BJ (cell line): ENCODE results near the gene DENND2A. TPM values are rescaled to one million over a fixed set of nuclear protein-coding genes. Genes with fewer than 3 reads are reported as not detected.
"Not testable (repeated sequence)": the region's sequence is repeated elsewhere in the genome, so short reads cannot be mapped to it uniquely, and the experiment has no call there.

Experiments
- CTCF ChIA-PET: fragments of 350-600 bp; formaldehyde crosslinking; extraction: SDS; loops from one replicate; lab custom pipeline; 2021; ENCODE audit warnings: antibody characterized with exemption, inconsistent platforms; lab: Yijun Ruan, JAX
- POLR2A ChIA-PET: fragments of 300-600 bp; sonication (Branson Sonifier 250); formaldehyde crosslinking; extraction: SDS; loops from one replicate; lab custom pipeline; 2021; ENCODE audit warnings: antibody characterized with exemption; lab: Charles Lee
- DNase-seq: peaks from one replicate; pipeline ENCODE4 v3.0.0-alpha.2; 2011; ENCODE audit warnings: low read depth
- H3K27me3 ChIP-seq: 2 replicates; pipeline ENCODE4 v1.6.0; 2011; ENCODE audit warnings: low read length; ENCODE audit not compliant: control insufficient read depth, insufficient read depth
- H3K36me3 ChIP-seq: 2 replicates; pipeline ENCODE4 v1.5.1; 2011; ENCODE audit warnings: low read length; ENCODE audit not compliant: control insufficient read depth, insufficient read depth
- H3K4me3 ChIP-seq: 2 replicates; pipeline ENCODE4 v1.5.1; 2011; ENCODE audit warnings: low read depth, mild to moderate bottlenecking, control low read depth, low read length
- CTCF ChIP-seq: IDR thresholded peaks from 2 replicates; pipeline ENCODE4 v1.5.1; 2011; ENCODE audit warnings: low read depth, mild to moderate bottlenecking, control low read depth, inconsistent platforms, low read length, moderate library complexity; ENCODE audit not compliant: insufficient read depth
- polyA plus RNA-seq: library from polyadenylated mRNA; depleted of rRNA; stranded (reverse); fragments of >200 nt; gene quantifications from 2 replicates; pipeline ENCODE4 v1.2.3, GENCODE V29; 2011

DENND2A gene
- polyA plus RNA-seq, 1 experiment = 3.3 TPM

GRCh38 chr7:140669352-140669751 lies 28.7 kb upstream of the DENND2A start:
- Histone ChIP-seq H3K27me3 (peaks cover 3% of the 10 kb centered on the region), H3K4me3 (no peak overlapping the region), H3K36me3 (no peaks in the 10 kb centered on the region)
- no peak for TF ChIP-seq CTCF
- ChIA-PET CTCF (interaction anchor here (0.6 to 2.1 kb wide), 3 partner anchors 9 to 151 kb away, joined by 3 to 9 read pairs (median 4); no protein-coding TSS in a partner anchor), POLR2A (interaction anchor here (0.7 to 0.8 kb wide), 2 partner anchors 147 to 1032 kb away, joined by 4 to 9 read pairs; no protein-coding TSS in a partner anchor)
- DNase-seq = no peak

GRCh38 chr7:140668641-140669040 lies 28.0 kb upstream of the DENND2A start:
- no peak for TF ChIP-seq CTCF
- ChIA-PET CTCF (interaction anchor here (0.6 to 2.1 kb wide), 3 partner anchors 8 to 151 kb away, joined by 3 to 9 read pairs (median 4); no protein-coding TSS in a partner anchor), POLR2A (interaction anchor here (0.8 kb wide), 1 partner anchor 146 kb away, joined by 4 read pairs; no protein-coding TSS in a partner anchor)
- Histone ChIP-seq H3K4me3 (no peak overlapping the region), H3K27me3 (peaks cover 3% of the 10 kb centered on the region), H3K36me3 (no peaks in the 10 kb centered on the region)
- no peak for DNase-seq

GRCh38 chr7:140667476-140667875 lies 26.9 kb upstream of the DENND2A start:
- TF ChIP-seq CTCF = no peak
- DNase-seq = no peak
- ChIA-PET CTCF (no interaction called here), POLR2A (no interaction called here)
- Histone ChIP-seq H3K27me3 (peaks cover 3% of the 10 kb centered on the region), H3K4me3 (no peak overlapping the region), H3K36me3 (no peaks in the 10 kb centered on the region)

- CTCF ChIA-PET, POLR2A ChIA-PET: not testable (repeated sequence)
Observed at GRCh38 chr7:140662938-140663337, 22.3 kb upstream of the DENND2A start.

GRCh38 chr7:140661124-140661523 lies 20.5 kb upstream of the DENND2A start:
- ChIA-PET CTCF (interaction anchor here (0.9 to 3.7 kb wide), 6 partner anchors 9 to 350 kb away, joined by 3 to 12 read pairs (median 6); no protein-coding TSS in a partner anchor), POLR2A (interaction anchor here (0.6 kb wide), 1 partner anchor 323 kb away, joined by 3 read pairs; no protein-coding TSS in a partner anchor)
- H3K4me3 ChIP-seq = no peak overlapping the region
- TF ChIP-seq CTCF = peak; percentile 28; the same call in 1 of the 2 replicates
- H3K36me3 ChIP-seq = no peaks in the 10 kb centered on the region
- no peaks in the 10 kb centered on the region; the same call in 1 of the 2 replicates for H3K27me3 ChIP-seq
- DNase-seq = no peak

More at GRCh38 chr7:140662938-140663337, 22.3 kb upstream of the DENND2A start:
- not testable (repeated sequence) for H3K27me3 ChIP-seq, DNase-seq, H3K36me3 ChIP-seq, H3K4me3 ChIP-seq
